Calu3 (cell line): ENCODE results near the gene ALKBH6. TPM values are rescaled to one million over a fixed set of nuclear protein-coding genes. Genes with fewer than 3 reads are reported as not detected.

ENCODE experiments used
- BruUV-seq: library from RNA; stranded (reverse); fragments of 400-500 nt; replicated peaks from 2 replicates; lab custom pipeline; 2021; lab: Mats Ljungman, UMichigan
- CTCF ChIA-PET: fragments of 300-600 bp; sonication (Branson Sonifier 250); formaldehyde crosslinking; loops from one replicate; lab custom pipeline; 2022; ENCODE audit warnings: antibody characterized with exemption; lab: Charles Lee
- DNase-seq: peaks from one replicate; pipeline ENCODE4 v3.0.0; 2022
- H3K27ac Mint-ChIP-seq: one replicate; pipeline ENCODE4 v1.8.0; 2022; ENCODE audit warnings: mixed read lengths; ENCODE audit not compliant: unreplicated experiment
- H3K27me3 Mint-ChIP-seq: one replicate; pipeline ENCODE4 v1.8.0; 2022; ENCODE audit warnings: mixed read lengths; ENCODE audit not compliant: unreplicated experiment
- H3K36me3 Mint-ChIP-seq: one replicate; pipeline ENCODE4 v1.8.0; 2022; ENCODE audit warnings: mild to moderate bottlenecking, moderate library complexity, mixed read lengths; ENCODE audit not compliant: insufficient read depth, unreplicated experiment
- H3K4me1 Mint-ChIP-seq: one replicate; pipeline ENCODE4 v1.8.0; 2022; ENCODE audit warnings: mild to moderate bottlenecking, low read depth, mixed read lengths; ENCODE audit not compliant: unreplicated experiment
- H3K4me3 Mint-ChIP-seq: one replicate; pipeline ENCODE4 v1.8.0; 2022; ENCODE audit warnings: mild to moderate bottlenecking, low read depth, moderate library complexity, mixed read lengths; ENCODE audit not compliant: unreplicated experiment
- H3K9me3 Mint-ChIP-seq: one replicate; pipeline ENCODE4 v1.8.0; 2022; ENCODE audit warnings: low read depth, mixed read lengths; ENCODE audit not compliant: unreplicated experiment
- CTCF ChIP-seq: fragments of 200-600 bp; IDR thresholded peaks from one replicate; pipeline ENCODE4 v1.8.0; 2022; ENCODE audit warnings: antibody characterized with exemption; ENCODE audit not compliant: unreplicated experiment
- intact Hi-C: fragments of 100-400 bp; cut with micrococcal nuclease; formaldehyde crosslinking; loops from one replicate; pipeline ENCODE4 v1.10.0; 2022; ENCODE audit not compliant: unreplicated experiment
- total RNA-seq: library from RNA; stranded (reverse); gene quantifications from 2 replicates; pipeline ENCODE4 v1.2.3, GENCODE V29; 2022

The ALKBH6 gene
- total RNA-seq, 1 experiment from 2014 or later = 56.7 TPM

GRCh38 chr19:36003284-36003683 lies 10.7 kb downstream of the ALKBH6 start:
- Mint-ChIP-seq H3K27ac (no peak overlapping the region), H3K36me3 (peaks cover 30% of the 10 kb centered on the region), H3K9me3 (no peaks in the 10 kb centered on the region), H3K4me3 (no peak overlapping the region), H3K27me3 (no peaks in the 10 kb centered on the region), H3K4me1 (no peaks in the 10 kb centered on the region)
- TF ChIP-seq CTCF = no peak
- intact Hi-C loops = no loop called here
- no TSS peak for BruUV-seq
- CTCF ChIA-PET = interaction anchor here (0.7 kb wide), 2 partner anchors 208 to 659 kb away, joined by 3 read pairs; no protein-coding TSS in a partner anchor
- no peak for DNase-seq

- CTCF ChIA-PET = interaction anchor here (0.7 to 0.8 kb wide), 2 partner anchors 13 to 53 kb away, joined by 4 to 7 read pairs; partner anchors contain the start of genes ALKBH6 and THAP8
- H3K4me1 Mint-ChIP-seq = peaks cover 5% of the 10 kb centered on the region
- H3K27ac Mint-ChIP-seq = no peak overlapping the region
- no peak overlapping the region for H3K4me3 Mint-ChIP-seq
- intact Hi-C loops = no loop called here
- DNase-seq = no peak
- H3K36me3 Mint-ChIP-seq = peaks cover 21% of the 10 kb centered on the region
- TF ChIP-seq CTCF = no peak
- no TSS peak for BruUV-seq
- H3K27me3 Mint-ChIP-seq = no peaks in the 10 kb centered on the region
- no peaks in the 10 kb centered on the region for H3K9me3 Mint-ChIP-seq
These were observed 12.4 kb downstream of the ALKBH6 start for GRCh38 chr19:36001605-36002004.

- H3K9me3 Mint-ChIP-seq = no peaks in the 10 kb centered on the region
- no TSS peak for BruUV-seq
- H3K27ac Mint-ChIP-seq = peak overlapping the region; percentile 13
- H3K4me1 Mint-ChIP-seq = peaks cover 15% of the 10 kb centered on the region
- no peaks in the 10 kb centered on the region for H3K27me3 Mint-ChIP-seq
- H3K4me3 Mint-ChIP-seq = peak overlapping the region; percentile 80
- TF ChIP-seq CTCF = no peak
- CTCF ChIA-PET = no interaction called here
- DNase-seq = no peak
- intact Hi-C loops = no loop called here
- peaks cover 30% of the 10 kb centered on the region for H3K36me3 Mint-ChIP-seq
These were observed 17.2 kb downstream of the ALKBH6 start for GRCh38 chr19:35996777-35997176.

- no peak for TF ChIP-seq CTCF
- H3K4me1 Mint-ChIP-seq = peaks cover 15% of the 10 kb centered on the region
- peak within 1 kb of the TSS; percentile 80 for H3K4me3 Mint-ChIP-seq
These were observed 18.7 kb downstream of the ALKBH6 start, which contains the start of gene SDHAF1 for GRCh38 chr19:35995048-35995993. SDHAF1 (plus strand) TSS chr19:35995188; CDS start chr19:35995275, 87 bp downstream.

More at GRCh38 chr19:35995048-35995993, 18.7 kb downstream of the ALKBH6 start, which contains the start of gene SDHAF1:
- Mint-ChIP-seq H3K9me3 (peaks cover 2% of the 10 kb centered on the region), H3K27ac (peak within 1 kb of the TSS; percentile 68), H3K27me3 (peaks cover 9% of the 10 kb centered on the region), H3K36me3 (peaks cover 30% of the 10 kb centered on the region)
- CTCF ChIA-PET = interaction anchor here (0.6 to 2.0 kb wide), 2 partner anchors 13 to 19 kb away, joined by 3 to 5 read pairs; partner anchors contain the start of genes ALKBH6 and SYNE4
- TSS peak; percentile 38 for BruUV-seq
- intact Hi-C loops = no loop called here
- peak; percentile 97 for DNase-seq
